Breast epithelium (tissue), 3 donors: ENCODE results near the gene ARHGAP25.

Experiments
- CTCF ChIP-seq, 3 donors: fragments of 450-650 bp; IDR thresholded peaks; one replicate each; pipeline ENCODE4 v1.5.1; 2016 to 2017; ENCODE audit warnings: antibody characterized with exemption in 3 of 3, mild to moderate bottlenecking in 3 of 3, moderate library complexity in 3 of 3
- POLR2A ChIP-seq: fragments of 450-650 bp; IDR thresholded peaks from one replicate; pipeline ENCODE4 v1.6.1; 2016; ENCODE audit warnings: antibody characterized with exemption, mild to moderate bottlenecking, moderate library complexity
- POLR2AphosphoS5 ChIP-seq, 3 donors: sonication (generic); formaldehyde crosslinking; IDR thresholded peaks; one replicate each; pipeline ENCODE4 v1.6.1; 2017; ENCODE audit warnings: antibody characterized with exemption in 3 of 3

DNA sequence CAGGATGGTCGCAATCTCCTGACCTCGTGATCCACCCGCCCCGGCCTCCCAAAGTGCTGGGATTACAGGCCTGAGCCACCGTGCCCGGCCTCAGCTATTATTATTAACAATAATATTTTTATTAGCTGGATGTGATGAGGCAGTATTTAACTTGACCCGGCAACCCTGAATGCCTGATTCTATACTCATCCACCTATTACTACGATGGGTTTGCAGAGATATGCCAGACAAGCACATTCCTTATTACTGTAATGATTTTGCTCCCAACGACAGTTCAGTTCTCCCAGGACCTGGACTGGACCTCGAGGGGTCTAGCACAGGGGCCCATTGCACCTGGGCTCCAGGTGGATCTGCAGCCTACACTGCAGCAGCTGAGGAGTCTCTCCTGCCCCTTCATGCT lies 104.0 kb downstream of the ARHGAP25 start:
- TF ChIP-seq POLR2A (no peak), CTCF (IDR thresholded peaks at IDR 0.05) (no peak), POLR2AphosphoS5 (IDR thresholded peaks at IDR 0.05) (no peak)
